Uterus (tissue), 2 donors: Measurements from ENCODE around the gene CRADD.

Experiments used
- CTCF ChIP-seq, 4 experiments: fragments of 200-600 bp in 2 of 4; fragments of 450-650 bp in 2 of 4; sonication (generic) in 2 of 4; IDR thresholded peaks; one replicate each; pipeline ENCODE4 v1.5.1; 2016 to 2019; ENCODE audit warnings: antibody characterized with exemption in 4 of 4, mild to moderate bottlenecking in 2 of 4, moderate library complexity in 1 of 4
- POLR2A ChIP-seq, 2 donors: fragments of 450-650 bp; IDR thresholded peaks; one replicate each; pipeline ENCODE4 v1.6.1; 2016; ENCODE audit warnings: antibody characterized with exemption in 2 of 2, mild to moderate bottlenecking in 1 of 2, moderate library complexity in 1 of 2

- TF ChIP-seq CTCF (IDR thresholded peaks at IDR 0.05), result no peak
- no peak for TF ChIP-seq POLR2A (IDR thresholded peaks at IDR 0.05)
Measured at GRCh38 chr12:93786656-93787397, 109.7 kb downstream of the CRADD start.
